Measurements from ENCODE around the gene GNG2.

Gene GNG2

DNA sequence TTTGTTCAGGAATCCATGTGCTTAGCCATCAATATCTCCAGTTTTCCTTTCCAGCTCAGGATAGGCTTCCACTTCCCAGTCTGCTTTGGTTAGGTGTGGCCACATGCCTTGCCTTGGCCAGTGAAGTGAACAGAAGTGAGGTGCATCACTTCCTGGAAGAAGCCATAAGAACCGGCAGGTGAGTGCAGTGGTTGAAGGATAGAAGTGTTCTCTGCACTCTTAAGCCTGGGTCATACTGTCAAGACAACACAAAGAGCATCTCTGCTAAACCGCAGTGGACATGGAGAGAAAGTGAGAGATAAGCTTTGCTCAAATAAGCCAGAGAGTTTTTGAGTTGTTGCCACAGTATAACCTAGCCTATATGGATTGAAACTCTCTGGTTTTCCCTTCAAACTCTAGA, 11.4 kb downstream of the GNG2 start:
- H3K27me3 ChIP-seq (ENCODE audit: low read length), result no peaks in the 10 kb centered on the region
- H3K9me2 ChIP-seq (replicated peaks; ENCODE audit: insufficient read depth, low read length), result no peaks in the 10 kb centered on the region
- H3K79me2 ChIP-seq (ENCODE audit: insufficient read depth, low read length), result no peaks in the 10 kb centered on the region
- H3K9me3 ChIP-seq (ENCODE audit: insufficient read depth, low read length), result no peaks in the 10 kb centered on the region
- no peak overlapping the region for H3K27ac ChIP-seq (ENCODE audit: low read depth, low read length)
- H4K20me1 ChIP-seq (ENCODE audit: low read depth, low read length), result no peaks in the 10 kb centered on the region
- H3K4me2 ChIP-seq (ENCODE audit: low read depth, low read length, poor library complexity, severe bottlenecking), result no peak overlapping the region
- no peaks in the 10 kb centered on the region for H3K36me3 ChIP-seq (ENCODE audit: low read length)
- no peak overlapping the region for H3K4me3 ChIP-seq (ENCODE audit: insufficient read depth, low read length, poor library complexity, severe bottlenecking)
- TF ChIP-seq CTCF (IDR thresholded peaks at IDR 0.05; ENCODE audit: insufficient read depth, low read length, poor library complexity, severe bottlenecking), result no peak
- no peak for TF ChIP-seq EZH2phosphoT487 (conservative IDR thresholded peaks at IDR 0.05; ENCODE audit: low read length)
- H2AFZ ChIP-seq (ENCODE audit: low read depth, low read length, severe bottlenecking), result no peak overlapping the region
- H3F3A ChIP-seq (ENCODE audit: insufficient read depth), result no peaks in the 10 kb centered on the region
- H3K9ac ChIP-seq (ENCODE audit: low read length), result no peak overlapping the region

GRCh38 chr14:51872396-51872795, 12.0 kb downstream of the GNG2 start:
- Histone ChIP-seq H3K4me2 (ENCODE audit: low read depth, low read length, poor library complexity, severe bottlenecking) (no peak overlapping the region), H3F3A (ENCODE audit: insufficient read depth) (no peaks in the 10 kb centered on the region), H4K20me1 (ENCODE audit: low read depth, low read length) (no peaks in the 10 kb centered on the region), H3K9ac (ENCODE audit: low read length) (no peak overlapping the region), H2AFZ (ENCODE audit: low read depth, low read length, severe bottlenecking) (no peak overlapping the region), H3K27ac (ENCODE audit: low read depth, low read length) (no peak overlapping the region), H3K27me3 (ENCODE audit: low read length) (no peaks in the 10 kb centered on the region), H3K79me2 (ENCODE audit: insufficient read depth, low read length) (no peaks in the 10 kb centered on the region), H3K9me2 (replicated peaks; ENCODE audit: insufficient read depth, low read length) (no peaks in the 10 kb centered on the region), H3K36me3 (ENCODE audit: low read length) (no peaks in the 10 kb centered on the region), H3K9me3 (ENCODE audit: insufficient read depth, low read length) (no peaks in the 10 kb centered on the region), H3K4me3 (ENCODE audit: insufficient read depth, low read length, poor library complexity, severe bottlenecking) (no peak overlapping the region)
- TF ChIP-seq CTCF (IDR thresholded peaks at IDR 0.05; ENCODE audit: insufficient read depth, low read length, poor library complexity, severe bottlenecking) (no peak), EZH2phosphoT487 (conservative IDR thresholded peaks at IDR 0.05; ENCODE audit: low read length) (no peak)

GRCh38 chr14:51873221-51873893, 12.9 kb downstream of the GNG2 start:
- TF ChIP-seq EZH2phosphoT487 (conservative IDR thresholded peaks at IDR 0.05; ENCODE audit: low read length) (no peak), CTCF (IDR thresholded peaks at IDR 0.05; ENCODE audit: insufficient read depth, low read length, poor library complexity, severe bottlenecking) (no peak)
- Histone ChIP-seq H3K9ac (ENCODE audit: low read length) (no peak overlapping the region), H3F3A (ENCODE audit: insufficient read depth) (no peaks in the 10 kb centered on the region), H3K4me2 (ENCODE audit: low read depth, low read length, poor library complexity, severe bottlenecking) (no peak overlapping the region), H3K9me2 (replicated peaks; ENCODE audit: insufficient read depth, low read length) (no peaks in the 10 kb centered on the region), H3K27ac (ENCODE audit: low read depth, low read length) (no peak overlapping the region), H3K9me3 (ENCODE audit: insufficient read depth, low read length) (no peaks in the 10 kb centered on the region), H4K20me1 (ENCODE audit: low read depth, low read length) (no peaks in the 10 kb centered on the region), H3K27me3 (ENCODE audit: low read length) (no peaks in the 10 kb centered on the region), H2AFZ (ENCODE audit: low read depth, low read length, severe bottlenecking) (no peak overlapping the region), H3K4me3 (ENCODE audit: insufficient read depth, low read length, poor library complexity, severe bottlenecking) (no peak overlapping the region), H3K36me3 (ENCODE audit: low read length) (no peaks in the 10 kb centered on the region), H3K79me2 (ENCODE audit: insufficient read depth, low read length) (no peaks in the 10 kb centered on the region)
